Measurements from ENCODE around the gene PTPRD.
"Not testable (repeated sequence)": the region's sequence is repeated elsewhere in the genome, so short reads cannot be mapped to it uniquely, and the experiment has no call there.

Gene PTPRD

GRCh38 chr9:9099646-9100045 lies 1513.2 kb downstream of the PTPRD start:
- no peak for DNase-seq

- not testable (repeated sequence) for DNase-seq
These were observed 1515.5 kb downstream of the PTPRD start for GRCh38 chr9:9097254-9097653.

- no peak for DNase-seq
These were observed 1521.4 kb downstream of the PTPRD start for GRCh38 chr9:9091387-9091786.

GRCh38 chr9:9079473-9079872 lies 1533.3 kb downstream of the PTPRD start:
- no peak for DNase-seq

- DNase-seq: no peak
These were observed 1534.5 kb downstream of the PTPRD start for GRCh38 chr9:9078301-9078700.

- no peak for DNase-seq
These were observed 1551.2 kb downstream of the PTPRD start for GRCh38 chr9:9061627-9062026.

GRCh38 chr9:9054354-9054992 lies 1558.3 kb downstream of the PTPRD start:
- no peak for DNase-seq

GRCh38 chr9:9045572-9045971 lies 1567.2 kb downstream of the PTPRD start:
- no peak for DNase-seq

- no peak for DNase-seq
These were observed 1567.7 kb downstream of the PTPRD start for GRCh38 chr9:9045072-9045471.

GRCh38 chr9:9043788-9044187 lies 1569.0 kb downstream of the PTPRD start:
- not testable (repeated sequence) for DNase-seq

- DNase-seq: no peak
These were observed 1571.0 kb downstream of the PTPRD start for GRCh38 chr9:9041756-9042155.

- no peak for DNase-seq
These were observed 1579.8 kb downstream of the PTPRD start for GRCh38 chr9:9033022-9033421.

GRCh38 chr9:9016597-9016996 lies 1596.2 kb downstream of the PTPRD start:
- DNase-seq: no peak

- DNase-seq: no peak
These were observed 1608.0 kb downstream of the PTPRD start for GRCh38 chr9:9004810-9005209.

- no peak for DNase-seq
These were observed 1609.8 kb downstream of the PTPRD start for GRCh38 chr9:9002826-9003583.

- DNase-seq: no peak
These were observed 1632.2 kb downstream of the PTPRD start for GRCh38 chr9:8980496-8981013.

- no peak for DNase-seq
These were observed 1634.5 kb downstream of the PTPRD start for GRCh38 chr9:8978334-8978733.

GRCh38 chr9:8968350-8968749 lies 1644.5 kb downstream of the PTPRD start:
- not testable (repeated sequence) for DNase-seq

- DNase-seq: no peak
These were observed 1648.9 kb downstream of the PTPRD start for GRCh38 chr9:8963885-8964284.

- no peak for DNase-seq
These were observed 1650.7 kb downstream of the PTPRD start for GRCh38 chr9:8962084-8962483.

GRCh38 chr9:8961186-8961851 lies 1651.5 kb downstream of the PTPRD start:
- DNase-seq: no peak

GRCh38 chr9:8960254-8960653 lies 1652.5 kb downstream of the PTPRD start:
- no peak for DNase-seq

- no peak for DNase-seq
These were observed 1654.4 kb downstream of the PTPRD start for GRCh38 chr9:8958358-8958757.

GRCh38 chr9:8955315-8955714 lies 1657.5 kb downstream of the PTPRD start:
- DNase-seq: no peak

All from NCI-H1048 (cell line).